Neural cell (in vitro differentiated cells): ENCODE data around the gene LDLRAD2.

ENCODE experiments used
- EZH2 ChIP-seq: fragments of 200-600, 300-800 bp; shearing (Covaris generic), sonication (generic); IDR thresholded peaks from 2 replicates; pipeline ENCODE4 v1.6.1; 2014; ENCODE audit warnings: antibody characterized with exemption, low read length, borderline replicate concordance, mild to moderate bottlenecking; ENCODE audit not compliant: insufficient read depth, poor library complexity, severe bottlenecking
- MXI1 ChIP-seq: fragments of 450-650 bp; conservative IDR thresholded peaks from 2 replicates; pipeline ENCODE4 v1.6.1; 2014; ENCODE audit warnings: antibody characterized with exemption, mild to moderate bottlenecking; ENCODE audit not compliant: poor library complexity, severe bottlenecking
- POLR2AphosphoS5 ChIP-seq: IDR thresholded peaks from 2 replicates; pipeline ENCODE4 v1.6.1; 2012
- SMC3 ChIP-seq: fragments of 450-650 bp; conservative IDR thresholded peaks from 2 replicates; pipeline ENCODE4 v1.6.1; 2014; ENCODE audit warnings: antibody characterized with exemption, mild to moderate bottlenecking, moderate library complexity; ENCODE audit not compliant: poor library complexity
- TAF1 ChIP-seq: IDR thresholded peaks from 2 replicates; pipeline ENCODE4 v1.6.1; 2012; ENCODE audit warnings: low read depth
- TF ChIP-seq, protein P1 (sequence below): fragments of 450-650 bp; IDR thresholded peaks from 2 replicates; pipeline ENCODE4 v1.5.1; 2014; ENCODE audit warnings: antibody characterized with exemption, mild to moderate bottlenecking, moderate library complexity; ENCODE audit not compliant: poor library complexity, severe bottlenecking

DNA sequence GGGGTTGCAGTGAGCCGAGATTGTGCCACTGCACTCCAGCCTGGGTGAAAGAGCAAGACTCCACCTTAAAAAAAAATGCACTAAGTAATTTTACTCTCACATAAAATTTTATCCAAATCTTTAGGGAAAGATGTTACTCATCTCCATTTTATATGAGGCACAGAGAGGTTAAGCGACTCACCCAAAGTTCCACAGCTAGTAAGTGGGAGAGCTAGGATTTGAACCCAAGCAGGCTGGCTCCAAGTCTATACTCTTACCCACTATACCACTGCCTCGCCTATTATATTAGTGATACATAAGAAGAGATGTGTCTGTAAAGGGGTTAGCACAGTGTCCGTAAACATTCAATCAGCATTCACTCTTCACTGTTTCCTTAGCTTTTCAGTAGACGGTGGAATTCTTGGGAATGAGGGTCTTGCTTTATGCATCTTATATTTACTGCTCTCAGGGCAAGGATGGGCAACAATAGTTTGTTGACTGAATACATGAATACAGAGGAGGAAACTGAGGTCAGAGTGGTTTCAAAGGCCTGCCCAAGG, 15.1 kb downstream of the LDLRAD2 start:
- TF ChIP-seq, protein P1, sequence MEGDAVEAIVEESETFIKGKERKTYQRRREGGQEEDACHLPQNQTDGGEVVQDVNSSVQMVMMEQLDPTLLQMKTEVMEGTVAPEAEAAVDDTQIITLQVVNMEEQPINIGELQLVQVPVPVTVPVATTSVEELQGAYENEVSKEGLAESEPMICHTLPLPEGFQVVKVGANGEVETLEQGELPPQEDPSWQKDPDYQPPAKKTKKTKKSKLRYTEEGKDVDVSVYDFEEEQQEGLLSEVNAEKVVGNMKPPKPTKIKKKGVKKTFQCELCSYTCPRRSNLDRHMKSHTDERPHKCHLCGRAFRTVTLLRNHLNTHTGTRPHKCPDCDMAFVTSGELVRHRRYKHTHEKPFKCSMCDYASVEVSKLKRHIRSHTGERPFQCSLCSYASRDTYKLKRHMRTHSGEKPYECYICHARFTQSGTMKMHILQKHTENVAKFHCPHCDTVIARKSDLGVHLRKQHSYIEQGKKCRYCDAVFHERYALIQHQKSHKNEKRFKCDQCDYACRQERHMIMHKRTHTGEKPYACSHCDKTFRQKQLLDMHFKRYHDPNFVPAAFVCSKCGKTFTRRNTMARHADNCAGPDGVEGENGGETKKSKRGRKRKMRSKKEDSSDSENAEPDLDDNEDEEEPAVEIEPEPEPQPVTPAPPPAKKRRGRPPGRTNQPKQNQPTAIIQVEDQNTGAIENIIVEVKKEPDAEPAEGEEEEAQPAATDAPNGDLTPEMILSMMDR, result no peak
- no peak for TF ChIP-seq EZH2
- TF ChIP-seq MXI1, result no peak
- TF ChIP-seq POLR2AphosphoS5, result no peak
- no peak for TF ChIP-seq TAF1
- no peak for TF ChIP-seq SMC3
